PC-9 (cell line): ENCODE measurements around the gene ADAMTSL3. TPM values are rescaled to one million over a fixed set of nuclear protein-coding genes. Genes with fewer than 3 reads are reported as not detected.

ENCODE experiments used
- BruUV-seq: library from RNA; stranded (reverse); fragments of 400-500 nt; replicated peaks from 2 replicates; lab custom pipeline; 2021; lab: Mats Ljungman, UMichigan
- CTCF ChIA-PET: fragments of 300-600 bp; sonication (Branson Sonifier 250); formaldehyde crosslinking; loops from one replicate; lab custom pipeline; 2022; ENCODE audit warnings: antibody characterized with exemption; lab: Charles Lee
- POLR2A ChIA-PET: fragments of 300-600 bp; sonication (Branson Sonifier 250); formaldehyde crosslinking; loops from one replicate; lab custom pipeline; 2022; ENCODE audit warnings: antibody characterized with exemption; ENCODE audit not compliant: unreplicated experiment; lab: Charles Lee
- DNase-seq, 2 experiments: peaks; one replicate each; pipeline versions ENCODE4 v3.0.0 to v3.0.0-alpha.2; 2015 to 2022; ENCODE audit warnings: mixed read lengths in 1 of 2
- H2AFZ ChIP-seq: fragments of 200-600 bp; sonication (generic); 2 replicates; pipeline ENCODE4 v1.8.1; 2017; ENCODE audit warnings: antibody characterized with exemption
- H3F3A ChIP-seq: fragments of 200-600 bp; sonication (generic); 2 replicates; pipeline ENCODE4 v1.8.1; 2017; ENCODE audit warnings: antibody characterized with exemption, mild to moderate bottlenecking, low read depth; ENCODE audit not compliant: insufficient read depth
- H3K27ac ChIP-seq: fragments of 200-600 bp; sonication (generic); 2 replicates; pipeline ENCODE4 v1.6.1; 2016; ENCODE audit warnings: mixed run types
- H3K27me3 ChIP-seq: fragments of 200-600 bp; sonication (generic); 2 replicates; pipeline ENCODE4 v1.6.1; 2016; ENCODE audit warnings: low read depth, mixed run types; ENCODE audit not compliant: insufficient read depth
- H3K36me3 ChIP-seq: fragments of 200-600 bp; sonication (generic); 2 replicates; pipeline ENCODE4 v1.6.1; 2016; ENCODE audit warnings: low read depth, mixed run types
- H3K4me1 ChIP-seq: fragments of 200-600 bp; sonication (generic); replicated peaks from 2 replicates; pipeline ENCODE4 v1.6.1; 2016; ENCODE audit warnings: mixed run types; ENCODE audit not compliant: insufficient read depth
- H3K4me2 ChIP-seq: fragments of 200-600 bp; sonication (generic); 2 replicates; pipeline ENCODE4 v1.6.1; 2017; ENCODE audit warnings: mixed run types
- H3K4me3 ChIP-seq: fragments of 200-600 bp; sonication (generic); 2 replicates; pipeline ENCODE4 v1.6.1; 2016; ENCODE audit warnings: mixed run types
- H3K79me2 ChIP-seq: fragments of 200-600 bp; sonication (generic); 2 replicates; pipeline ENCODE4 v1.6.1; 2017; ENCODE audit warnings: low read depth, mixed run types
- H3K9me2 ChIP-seq: fragments of 200-600 bp; sonication (generic); 2 replicates; pipeline ENCODE4 v1.8.1; 2017; ENCODE audit warnings: mild to moderate bottlenecking; ENCODE audit not compliant: insufficient read depth
- H3K9me3 ChIP-seq: fragments of 200-600 bp; sonication (generic); 2 replicates; pipeline ENCODE4 v1.8.1; 2016; ENCODE audit warnings: low read depth; ENCODE audit not compliant: insufficient read depth
- H4K20me1 ChIP-seq: fragments of 200-600 bp; sonication (generic); 2 replicates; pipeline ENCODE4 v1.8.1; 2017; ENCODE audit not compliant: insufficient read depth
- CTCF ChIP-seq: fragments of 200-600 bp; sonication (generic); conservative IDR thresholded peaks from 2 replicates; pipeline ENCODE4 v1.6.1; 2017; ENCODE audit warnings: mixed run types, antibody characterized with exemption, mild to moderate bottlenecking, moderate library complexity
- EZH2 ChIP-seq: fragments of 200-600 bp; sonication (generic); IDR thresholded peaks from 2 replicates; pipeline ENCODE4 v1.8.0; 2017; ENCODE audit warnings: antibody characterized with exemption, low read depth
- intact Hi-C: fragments of 100-400 bp; cut with micrococcal nuclease; formaldehyde crosslinking; loops from one replicate; pipeline ENCODE4 v1.10.0; 2022; ENCODE audit not compliant: unreplicated experiment
- total RNA-seq: library from RNA; stranded (reverse); gene quantifications from 2 replicates; pipeline ENCODE4 v1.2.3, GENCODE V29; 2021

ADAMTSL3 gene
- total RNA-seq, 1 experiment from 2014 or later, result 5.0 TPM

GRCh38 chr15:83897037-83897436 is 243.1 kb downstream of the ADAMTSL3 start:
- Histone ChIP-seq H3K27ac (no peak overlapping the region), H3K4me3 (no peak overlapping the region), H3K9me3 (no peaks in the 10 kb centered on the region), H4K20me1 (no peaks in the 10 kb centered on the region), H3K27me3 (no peaks in the 10 kb centered on the region), H3F3A (no peaks in the 10 kb centered on the region), H3K4me2 (no peak overlapping the region), H2AFZ (no peak overlapping the region), H3K79me2 (no peaks in the 10 kb centered on the region), H3K36me3 (no peaks in the 10 kb centered on the region), H3K4me1 (no peaks in the 10 kb centered on the region), H3K9me2 (no peaks in the 10 kb centered on the region; the same call in 1 of the 2 replicates)
- DNase-seq, result no peak
- intact Hi-C loops, result no loop called here
- ChIA-PET CTCF (no interaction called here), POLR2A (no interaction called here)
- no peak for TF ChIP-seq EZH2
- no peak for TF ChIP-seq CTCF
- no TSS peak for BruUV-seq

- Histone ChIP-seq H2AFZ (no peak overlapping the region), H3K4me1 (no peaks in the 10 kb centered on the region), H3K27ac (no peak overlapping the region), H4K20me1 (no peaks in the 10 kb centered on the region), H3K36me3 (no peaks in the 10 kb centered on the region), H3F3A (no peaks in the 10 kb centered on the region), H3K79me2 (no peaks in the 10 kb centered on the region), H3K9me2 (no peaks in the 10 kb centered on the region; the same call in 1 of the 2 replicates), H3K9me3 (no peaks in the 10 kb centered on the region), H3K4me3 (no peak overlapping the region), H3K4me2 (no peak overlapping the region), H3K27me3 (no peaks in the 10 kb centered on the region)
- intact Hi-C loops, result no loop called here
- TF ChIP-seq EZH2 (no peak), CTCF (no peak)
- DNase-seq, result no peak
- no TSS peak for BruUV-seq
- ChIA-PET CTCF (no interaction called here), POLR2A (no interaction called here)
Observed at GRCh38 chr15:83898361-83898760, 244.4 kb downstream of the ADAMTSL3 start.

- no peak for DNase-seq
- ChIA-PET POLR2A (no interaction called here), CTCF (no interaction called here)
- no peaks in the 10 kb centered on the region for H3K79me2 ChIP-seq
- H3K4me2 ChIP-seq, result no peak overlapping the region
- no peak overlapping the region for H2AFZ ChIP-seq
- intact Hi-C loops, result no loop called here
- H3K27ac ChIP-seq, result no peak overlapping the region
- no peaks in the 10 kb centered on the region for H3K4me1 ChIP-seq
- H3K9me3 ChIP-seq, result no peaks in the 10 kb centered on the region
- H4K20me1 ChIP-seq, result no peaks in the 10 kb centered on the region
- no peaks in the 10 kb centered on the region for H3K36me3 ChIP-seq
- H3K27me3 ChIP-seq, result no peaks in the 10 kb centered on the region
- no peaks in the 10 kb centered on the region; the same call in 1 of the 2 replicates for H3K9me2 ChIP-seq
- TF ChIP-seq EZH2 (no peak), CTCF (no peak)
- H3F3A ChIP-seq, result no peaks in the 10 kb centered on the region
- H3K4me3 ChIP-seq, result no peak overlapping the region
- no TSS peak for BruUV-seq
Observed at GRCh38 chr15:83899670-83900069, 245.7 kb downstream of the ADAMTSL3 start.
